ENCODE results near the gene PRDX1. TPM values are rescaled to one million over a fixed set of nuclear protein-coding genes. Genes with fewer than 3 reads are reported as not detected.
A peak's percentile ranks its signal among the peaks of the same experiment; 100 is the strongest.

Gene PRDX1
- total RNA-seq, 1 experiment from 2014 or later: 637 TPM

- H3K4me3 Mint-ChIP-seq (ENCODE audit: unreplicated experiment): peak overlapping the region; percentile 95
- DNase-seq: no peak
- ChIA-PET POLR2A (interaction anchor here (1.3 to 2.4 kb wide), 3 partner anchors 9 to 31 kb away, joined by 8 to 40 read pairs (median 9); partner anchors contain the start of gene PRDX1), CTCF (interaction anchor here (0.9 to 1.4 kb wide), 5 partner anchors 10 to 32 kb away, joined by 3 to 12 read pairs (median 4); partner anchors contain the start of genes NASP and PRDX1)
- no peak for TF ChIP-seq CTCF (IDR thresholded peaks at IDR 0.05; ENCODE audit: insufficient read depth in 1 of 2, low read depth in 1 of 2, low read length in 1 of 2, severe bottlenecking in 1 of 2, unreplicated experiment in 1 of 2)
- Histone ChIP-seq H3K4me3 (ENCODE audit: low read depth, low read length) (peak overlapping the region; percentile 81), H3K27me3 (replicated peaks; ENCODE audit: control insufficient read depth, insufficient read depth, low read length) (no peaks in the 10 kb centered on the region), H3K4me1 (no peaks in the 10 kb centered on the region), H3K36me3 (ENCODE audit: control insufficient read depth, insufficient read depth, low read length) (0 out of 2 replicates have a peak, but pooled peaks cover 2% of the 10 kb centered on the region), H3K9me3 (no peaks in the 10 kb centered on the region)
- no peaks in the 10 kb centered on the region for H3K27me3 Mint-ChIP-seq (ENCODE audit: insufficient read depth, unreplicated experiment)
- H3K27ac Mint-ChIP-seq (ENCODE audit: unreplicated experiment): peak overlapping the region; percentile 90
- H3K4me1 Mint-ChIP-seq (ENCODE audit: low read depth, unreplicated experiment): peaks cover 6% of the 10 kb centered on the region
- H3K36me3 Mint-ChIP-seq (ENCODE audit: insufficient read depth, unreplicated experiment): peaks cover 47% of the 10 kb centered on the region
- BruUV-seq (replicated peaks): no TSS peak
- intact Hi-C loops (cut with micrococcal nuclease; ENCODE audit: unreplicated experiment): loop anchor here (1.0 to 2.0 kb wide), 2 partner anchors 19 to 31 kb away; partner anchors contain the start of gene PRDX1
- H3K9me3 Mint-ChIP-seq (ENCODE audit: unreplicated experiment): no peaks in the 10 kb centered on the region
Observed at GRCh38 chr1:45551684-45552083, 30.0 kb upstream of the PRDX1 start.

GRCh38 chr1:45550401-45551351, 29.0 kb upstream of the PRDX1 start, which contains the start of gene AKR1A1:
AKR1A1 (plus strand) TSS chr1:45550826; CDS start chr1:45561795, 10,969 bp downstream.
- Histone ChIP-seq H3K27me3 (replicated peaks; ENCODE audit: control insufficient read depth, insufficient read depth, low read length) (no peaks in the 10 kb centered on the region), H3K9me3 (no peaks in the 10 kb centered on the region), H3K4me3 (ENCODE audit: low read depth, low read length) (peak within 1 kb of the TSS; percentile 81), H3K36me3 (ENCODE audit: control insufficient read depth, insufficient read depth, low read length) (0 out of 2 replicates have a peak, but pooled peaks cover 2% of the 10 kb centered on the region), H3K4me1 (0 out of 2 replicates have a peak, but pooled peaks cover 4% of the 10 kb centered on the region)
- intact Hi-C loops (cut with micrococcal nuclease; ENCODE audit: unreplicated experiment): loop anchor here (1.0 to 2.0 kb wide), 3 partner anchors 8 to 30 kb away; partner anchors contain the start of gene PRDX1
- peak in 1 of 2 experiments; percentile 3 for TF ChIP-seq CTCF (IDR thresholded peaks at IDR 0.05; ENCODE audit: insufficient read depth in 1 of 2, low read depth in 1 of 2, low read length in 1 of 2, severe bottlenecking in 1 of 2, unreplicated experiment in 1 of 2)
- DNase-seq: peak; percentile 91 to 93
- Mint-ChIP-seq H3K9me3 (ENCODE audit: unreplicated experiment) (no peaks in the 10 kb centered on the region), H3K4me1 (ENCODE audit: low read depth, unreplicated experiment) (peaks cover 7% of the 10 kb centered on the region), H3K27ac (ENCODE audit: unreplicated experiment) (peak within 1 kb of the TSS; percentile 90), H3K4me3 (ENCODE audit: unreplicated experiment) (peak within 1 kb of the TSS; percentile 95), H3K36me3 (ENCODE audit: insufficient read depth, unreplicated experiment) (peaks cover 37% of the 10 kb centered on the region), H3K27me3 (ENCODE audit: insufficient read depth, unreplicated experiment) (no peaks in the 10 kb centered on the region)
- BruUV-seq (replicated peaks): TSS peak; percentile 99
- ChIA-PET POLR2A (interaction anchor here (0.6 to 2.4 kb wide), 7 partner anchors 8 to 51 kb away, joined by 3 to 40 read pairs (median 8); partner anchors contain the start of genes CCDC163, MMACHC and PRDX1), CTCF (interaction anchor here (0.9 to 1.4 kb wide), 6 partner anchors 9 to 51 kb away, joined by 3 to 12 read pairs (median 4); partner anchors contain the start of genes CCDC163, MMACHC, NASP and PRDX1)
